Hepatocyte (in vitro differentiated cells): Measurements from ENCODE around the gene BACE1.

ENCODE experiments used
- EZH2 ChIP-seq: fragments of 200-600 bp; sonication (generic); IDR thresholded peaks from 2 replicates; pipeline ENCODE4 v1.6.1; 2016; ENCODE audit warnings: antibody characterized with exemption, mild to moderate bottlenecking, borderline replicate concordance
- TF ChIP-seq, protein P1 (sequence below): fragments of 200-600 bp; sonication (generic); IDR thresholded peaks from 2 replicates; pipeline ENCODE4 v1.5.1; 2016; ENCODE audit warnings: antibody characterized with exemption, mild to moderate bottlenecking; ENCODE audit not compliant: poor library complexity

DNA sequence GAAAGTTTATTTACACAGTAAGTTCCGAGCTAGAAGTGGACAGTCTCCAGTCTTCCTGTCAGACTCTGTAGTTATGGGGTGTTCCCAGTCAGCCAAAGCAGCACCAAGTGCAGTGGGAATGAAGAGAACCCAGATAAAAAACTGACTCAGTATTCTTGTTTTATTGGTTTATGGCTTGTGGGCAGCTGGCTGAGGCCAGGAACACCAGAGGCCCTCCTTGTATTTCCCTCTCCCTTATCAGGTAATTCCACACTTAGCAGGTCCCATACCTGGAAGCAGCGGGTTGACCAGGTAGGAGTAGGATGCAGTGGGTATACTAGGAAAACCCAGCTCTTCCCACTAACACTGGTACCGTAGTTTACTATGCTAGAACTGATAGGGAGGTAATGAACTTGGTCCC is 28.4 kb downstream of the BACE1 start:
- TF ChIP-seq, protein P1, sequence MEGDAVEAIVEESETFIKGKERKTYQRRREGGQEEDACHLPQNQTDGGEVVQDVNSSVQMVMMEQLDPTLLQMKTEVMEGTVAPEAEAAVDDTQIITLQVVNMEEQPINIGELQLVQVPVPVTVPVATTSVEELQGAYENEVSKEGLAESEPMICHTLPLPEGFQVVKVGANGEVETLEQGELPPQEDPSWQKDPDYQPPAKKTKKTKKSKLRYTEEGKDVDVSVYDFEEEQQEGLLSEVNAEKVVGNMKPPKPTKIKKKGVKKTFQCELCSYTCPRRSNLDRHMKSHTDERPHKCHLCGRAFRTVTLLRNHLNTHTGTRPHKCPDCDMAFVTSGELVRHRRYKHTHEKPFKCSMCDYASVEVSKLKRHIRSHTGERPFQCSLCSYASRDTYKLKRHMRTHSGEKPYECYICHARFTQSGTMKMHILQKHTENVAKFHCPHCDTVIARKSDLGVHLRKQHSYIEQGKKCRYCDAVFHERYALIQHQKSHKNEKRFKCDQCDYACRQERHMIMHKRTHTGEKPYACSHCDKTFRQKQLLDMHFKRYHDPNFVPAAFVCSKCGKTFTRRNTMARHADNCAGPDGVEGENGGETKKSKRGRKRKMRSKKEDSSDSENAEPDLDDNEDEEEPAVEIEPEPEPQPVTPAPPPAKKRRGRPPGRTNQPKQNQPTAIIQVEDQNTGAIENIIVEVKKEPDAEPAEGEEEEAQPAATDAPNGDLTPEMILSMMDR: no peak
- TF ChIP-seq EZH2: no peak
